ENCODE measurements around the gene SRPK2. TPM values are rescaled to one million over a fixed set of nuclear protein-coding genes. Genes with fewer than 3 reads are reported as not detected.
A peak's percentile ranks its signal among the peaks of the same experiment; 100 is the strongest.

SRPK2 gene
- total and polyA plus RNA-seq, 12 donors, result 10.5 to 40.4 (median 35.1) TPM

DNA sequence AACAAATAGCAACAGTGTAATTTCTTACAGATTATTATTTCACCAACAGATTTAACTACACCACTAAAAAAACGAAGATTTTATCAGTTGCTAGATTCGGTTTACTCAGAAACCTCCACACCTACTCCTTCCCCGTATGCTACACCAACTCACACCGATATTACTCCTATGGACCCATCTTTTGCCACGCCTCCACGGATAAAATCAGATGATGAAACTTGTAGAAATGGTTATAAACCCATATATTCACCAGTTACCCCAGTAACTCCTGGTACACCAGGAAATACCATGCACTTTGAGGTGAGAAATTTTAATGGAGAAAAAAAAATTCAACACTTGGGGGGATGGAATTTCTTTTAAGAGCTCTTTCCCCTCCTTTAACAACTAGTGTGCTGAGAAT is 282.2 kb downstream of the SRPK2 start:
- DNase-seq (no peak), ATAC-seq (no peak)
- Histone ChIP-seq H3K4me3 (no peak overlapping the region), H3K9me3 (no peaks in the 10 kb centered on the region), H3K27me3 (no peaks in the 10 kb centered on the region), H3K4me1 (peaks cover 0 to 19% (median 12%) of the 10 kb centered on the region in 9 donors), H3K36me3 (peaks cover 0 to 100% (median 65%) of the 10 kb centered on the region in 9 donors), H3K27ac (no peak overlapping the region)
- WGBS, 2 donors, result 92% methylated on average over 6 of the region's 6 CpGs
- TF ChIP-seq CTCF (IDR thresholded peaks at IDR 0.05), result no peak
- intact Hi-C loops (cut with DNase I), result loop anchor here in 2 of 10 donors (10.0 kb wide), 2 partner anchors 122 to 182 kb away; no protein-coding TSS in a partner anchor

DNA sequence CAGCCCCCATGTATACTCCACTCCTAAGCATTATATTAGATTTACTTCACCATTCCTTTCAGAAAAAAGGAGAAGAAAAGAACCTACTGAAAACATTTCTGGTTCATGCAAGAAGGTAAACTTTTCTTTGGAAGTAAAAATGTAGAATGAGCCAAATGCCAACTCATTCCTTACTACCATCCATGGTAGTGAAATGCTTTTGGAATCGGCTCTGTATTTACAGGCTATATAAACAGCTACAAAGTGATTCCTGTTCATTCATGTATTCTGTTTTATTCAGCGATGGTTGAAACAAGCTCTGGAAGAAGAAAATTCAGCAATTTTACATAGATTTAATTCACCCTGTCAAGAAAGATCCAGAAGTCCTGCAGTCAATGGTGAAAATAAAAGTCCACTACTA is 283.1 kb downstream of the SRPK2 start:
- peaks cover 0 to 25% (median 13%) of the 10 kb centered on the region in 9 donors for H3K4me1 ChIP-seq
- 89 to 90% methylated on average over 2 of the region's 2 CpGs for WGBS, 2 donors
- DNase-seq (no peak), ATAC-seq (no peak)
- TF ChIP-seq CTCF (IDR thresholded peaks at IDR 0.05), result no peak
- H3K36me3 ChIP-seq, result peaks cover 0 to 100% (median 67%) of the 10 kb centered on the region in 9 donors
- no peak overlapping the region for H3K27ac ChIP-seq
- H3K27me3 ChIP-seq, result no peaks in the 10 kb centered on the region
- intact Hi-C loops (cut with DNase I), result loop anchor here in 2 of 10 donors (10.0 kb wide), 2 partner anchors 121 to 181 kb away; no protein-coding TSS in a partner anchor
- H3K9me3 ChIP-seq, result no peaks in the 10 kb centered on the region
- H3K4me3 ChIP-seq, result no peak overlapping the region

DNA sequence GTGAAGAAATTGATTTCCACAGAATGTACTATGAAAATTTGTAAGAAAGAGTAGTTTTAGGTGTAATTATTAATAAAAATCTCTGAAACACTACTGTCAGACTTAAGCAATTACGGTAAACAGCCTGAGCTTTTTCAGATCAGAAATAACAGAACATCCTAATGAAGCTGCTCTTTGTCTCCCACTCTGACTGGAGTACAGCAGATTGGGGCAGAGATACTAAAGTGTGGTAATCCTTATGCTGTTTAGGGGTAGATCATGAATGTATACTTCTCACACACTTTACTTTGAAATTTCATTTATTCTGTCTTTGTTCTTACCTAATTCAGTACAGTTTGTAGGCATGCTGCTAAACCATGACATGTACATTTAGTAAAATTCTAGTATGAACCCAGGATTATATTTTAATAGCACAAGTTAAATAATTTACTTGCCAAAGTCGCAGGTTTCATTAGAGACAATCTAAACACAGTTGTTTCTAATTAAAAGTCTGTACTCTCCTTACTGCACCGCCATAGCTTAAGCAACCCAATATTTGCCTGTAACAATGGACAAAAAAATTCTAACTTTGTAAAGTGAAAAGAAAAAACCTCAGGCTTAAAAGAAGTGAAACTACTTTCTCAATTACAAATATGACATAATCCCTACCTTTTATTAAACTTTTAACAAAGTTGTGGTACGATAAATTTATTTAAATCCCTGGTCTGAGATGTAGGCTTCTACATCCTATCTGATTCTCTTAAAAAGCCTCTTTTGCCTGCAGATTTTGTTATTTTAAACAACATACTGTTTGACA is 286.0 kb downstream of the SRPK2 start:
- intact Hi-C loops (cut with DNase I), result loop anchor here in 4 of 10 donors (5.0 to 10.0 kb wide), 4 partner anchors 85 to 178 kb away; no protein-coding TSS in a partner anchor
- ATAC-seq (no peak), DNase-seq (no peak)
- TF ChIP-seq CTCF (IDR thresholded peaks at IDR 0.05), result no peak
- Histone ChIP-seq H3K9me3 (no peaks in the 10 kb centered on the region), H3K27me3 (no peaks in the 10 kb centered on the region), H3K4me1 (peaks cover 0 to 41% (median 19%) of the 10 kb centered on the region in 9 donors), H3K36me3 (peaks cover 0 to 100% (median 50%) of the 10 kb centered on the region in 9 donors), H3K4me3 (no peak overlapping the region), H3K27ac (peak overlapping the region in 3 of 10 donors; percentile 8 to 28 (median 19))
- WGBS, 2 donors, result 87 to 91% methylated on average over 4 of the region's 4 CpGs

- peaks cover 0 to 45% (median 19%) of the 10 kb centered on the region in 9 donors for H3K4me1 ChIP-seq
- no peaks in the 10 kb centered on the region for H3K9me3 ChIP-seq
- intact Hi-C loops (cut with DNase I), result loop anchor here in 4 of 10 donors (5.0 to 10.0 kb wide), 4 partner anchors 85 to 177 kb away; no protein-coding TSS in a partner anchor
- DNase-seq (no peak), ATAC-seq (peak in 1 of 8 donors; percentile 31)
- H3K4me3 ChIP-seq, result no peak overlapping the region
- H3K27me3 ChIP-seq, result no peaks in the 10 kb centered on the region
- no peak for TF ChIP-seq CTCF (IDR thresholded peaks at IDR 0.05)
- WGBS, 2 donors, result 58 to 70% methylated on average over 4 of the region's 4 CpGs
- peak overlapping the region in 3 of 10 donors; percentile 8 to 29 (median 28) for H3K27ac ChIP-seq
- peaks cover 0 to 100% (median 44%) of the 10 kb centered on the region in 9 donors for H3K36me3 ChIP-seq
These were observed 286.9 kb downstream of the SRPK2 start for GRCh38 chr7:105101864-105102263.

Data from heart right ventricle (tissue), 16 donors.